ENCODE measurements around the gene CHD2. TPM values are rescaled to one million over a fixed set of nuclear protein-coding genes. Genes with fewer than 3 reads are reported as not detected.

CHD2 gene
- polyA plus RNA-seq, 1 experiment, result 62.6 TPM

DNA sequence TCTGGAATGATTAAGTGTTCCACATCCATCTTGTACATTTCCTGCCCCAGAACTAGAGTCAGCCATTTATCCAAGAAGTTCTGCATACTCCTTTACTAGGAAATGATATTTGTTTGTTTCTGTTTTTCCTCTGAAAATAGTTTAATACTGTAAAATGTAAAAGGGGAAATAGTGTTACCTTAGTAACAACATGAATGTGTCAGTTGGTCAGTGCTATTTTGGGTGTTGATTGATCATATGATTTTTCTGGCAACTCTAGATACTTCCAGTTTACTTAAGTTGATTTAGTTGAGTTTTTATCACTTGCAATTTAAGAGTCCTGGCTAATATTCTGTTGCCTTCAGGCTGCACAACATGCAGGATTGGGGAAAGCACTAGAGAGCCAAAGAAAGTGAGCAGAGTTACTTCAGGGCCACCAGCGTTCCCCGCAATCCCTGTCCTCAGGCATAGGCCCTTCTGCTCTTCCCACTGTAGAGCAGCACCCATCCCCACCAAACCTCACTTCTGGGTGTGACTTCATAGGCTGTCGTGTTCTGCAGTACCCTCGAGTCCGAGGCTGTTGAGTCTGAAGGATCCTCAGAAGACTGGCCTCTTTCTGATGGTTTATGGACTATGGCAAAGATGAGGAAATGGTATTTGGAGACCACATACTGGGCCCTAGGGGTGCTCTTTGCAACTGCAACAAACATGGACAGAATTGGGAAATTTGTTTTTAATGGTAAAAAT is 69.0 kb downstream of the CHD2 start:
- Histone ChIP-seq H3K9me3 (ENCODE audit: control insufficient read depth, insufficient read depth, low read length) (no peaks in the 10 kb centered on the region), H3K27ac (ENCODE audit: low read depth, low read length) (no peak overlapping the region), H3K4me3 (ENCODE audit: low read depth, low read length) (no peak overlapping the region), H3K27me3 (ENCODE audit: control insufficient read depth, insufficient read depth, low read length) (no peaks in the 10 kb centered on the region)
- TF ChIP-seq, protein P1, sequence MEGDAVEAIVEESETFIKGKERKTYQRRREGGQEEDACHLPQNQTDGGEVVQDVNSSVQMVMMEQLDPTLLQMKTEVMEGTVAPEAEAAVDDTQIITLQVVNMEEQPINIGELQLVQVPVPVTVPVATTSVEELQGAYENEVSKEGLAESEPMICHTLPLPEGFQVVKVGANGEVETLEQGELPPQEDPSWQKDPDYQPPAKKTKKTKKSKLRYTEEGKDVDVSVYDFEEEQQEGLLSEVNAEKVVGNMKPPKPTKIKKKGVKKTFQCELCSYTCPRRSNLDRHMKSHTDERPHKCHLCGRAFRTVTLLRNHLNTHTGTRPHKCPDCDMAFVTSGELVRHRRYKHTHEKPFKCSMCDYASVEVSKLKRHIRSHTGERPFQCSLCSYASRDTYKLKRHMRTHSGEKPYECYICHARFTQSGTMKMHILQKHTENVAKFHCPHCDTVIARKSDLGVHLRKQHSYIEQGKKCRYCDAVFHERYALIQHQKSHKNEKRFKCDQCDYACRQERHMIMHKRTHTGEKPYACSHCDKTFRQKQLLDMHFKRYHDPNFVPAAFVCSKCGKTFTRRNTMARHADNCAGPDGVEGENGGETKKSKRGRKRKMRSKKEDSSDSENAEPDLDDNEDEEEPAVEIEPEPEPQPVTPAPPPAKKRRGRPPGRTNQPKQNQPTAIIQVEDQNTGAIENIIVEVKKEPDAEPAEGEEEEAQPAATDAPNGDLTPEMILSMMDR (IDR thresholded peaks at IDR 0.05; ENCODE audit: low read depth, low read length), result no peak; the same call in 1 of the 2 replicates
- ChIA-PET POLR2A (no interaction called here), CTCF (interaction anchor here (0.5 to 2.9 kb wide), 6 partner anchors 8 to 172 kb away, joined by 3 to 10 read pairs (median 5); no protein-coding TSS in a partner anchor)
- DNase-seq (ENCODE audit: low read depth, low spot score), result no peak

DNA sequence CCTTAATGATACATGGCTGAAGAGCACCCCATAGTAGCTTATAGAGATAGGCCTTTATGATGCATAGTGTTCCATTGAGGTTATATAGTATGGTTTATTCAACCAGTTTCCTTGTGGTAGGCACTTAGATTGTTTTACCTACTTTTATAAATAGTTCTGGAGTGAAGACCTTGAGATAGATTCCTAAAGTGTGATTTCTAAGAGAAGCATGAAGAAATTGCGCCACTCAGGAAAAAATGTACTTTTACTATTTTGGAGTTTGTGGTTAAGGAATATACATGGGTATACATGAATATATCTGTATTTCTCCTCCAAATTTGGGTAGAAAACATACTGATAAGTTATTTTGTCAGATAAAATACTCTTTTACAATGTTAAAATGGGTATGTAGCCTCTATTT is 70.5 kb downstream of the CHD2 start:
- no peak overlapping the region for H3K4me3 ChIP-seq (ENCODE audit: low read depth, low read length)
- H3K27me3 ChIP-seq (ENCODE audit: control insufficient read depth, insufficient read depth, low read length), result no peaks in the 10 kb centered on the region
- POLR2A ChIA-PET, result no interaction called here
- no peaks in the 10 kb centered on the region for H3K9me3 ChIP-seq (ENCODE audit: control insufficient read depth, insufficient read depth, low read length)
- TF ChIP-seq, protein P1 (IDR thresholded peaks at IDR 0.05; ENCODE audit: low read depth, low read length), result no peak
- DNase-seq (ENCODE audit: low read depth, low spot score), result no peak
- H3K27ac ChIP-seq (ENCODE audit: low read depth, low read length), result no peak overlapping the region
- CTCF ChIA-PET, result interaction anchor here (1.0 to 2.9 kb wide), 4 partner anchors 8 to 174 kb away, joined by 3 to 10 read pairs (median 6); no protein-coding TSS in a partner anchor

DNA sequence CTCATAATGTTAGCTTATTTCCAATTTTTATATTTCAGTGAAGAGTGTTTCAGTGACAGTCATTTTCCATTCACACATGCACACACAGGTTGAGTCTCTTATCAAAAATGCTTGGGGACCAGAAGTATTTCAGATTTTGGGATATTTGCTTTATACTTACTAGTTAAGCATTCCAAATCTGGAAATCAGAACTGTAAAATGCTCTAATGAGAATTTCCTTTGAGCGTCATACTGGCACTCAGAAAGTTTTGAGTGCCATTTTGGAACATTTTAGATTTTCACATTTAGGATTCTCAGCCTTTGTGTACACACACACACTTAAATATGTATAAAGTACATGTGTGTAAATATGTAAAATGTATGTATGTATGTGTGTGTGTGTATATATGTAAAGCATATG is 71.0 kb downstream of the CHD2 start:
- no peak overlapping the region for H3K27ac ChIP-seq (ENCODE audit: low read depth, low read length)
- H3K9me3 ChIP-seq (ENCODE audit: control insufficient read depth, insufficient read depth, low read length), result no peaks in the 10 kb centered on the region
- no peak for DNase-seq (ENCODE audit: low read depth, low spot score)
- TF ChIP-seq, protein P1 (IDR thresholded peaks at IDR 0.05; ENCODE audit: low read depth, low read length), result no peak
- H3K4me3 ChIP-seq (ENCODE audit: low read depth, low read length), result no peak overlapping the region
- ChIA-PET POLR2A (no interaction called here), CTCF (interaction anchor here (1.0 to 2.9 kb wide), 3 partner anchors 8 to 174 kb away, joined by 3 to 10 read pairs (median 10); no protein-coding TSS in a partner anchor)
- no peaks in the 10 kb centered on the region for H3K27me3 ChIP-seq (ENCODE audit: control insufficient read depth, insufficient read depth, low read length)

DNA sequence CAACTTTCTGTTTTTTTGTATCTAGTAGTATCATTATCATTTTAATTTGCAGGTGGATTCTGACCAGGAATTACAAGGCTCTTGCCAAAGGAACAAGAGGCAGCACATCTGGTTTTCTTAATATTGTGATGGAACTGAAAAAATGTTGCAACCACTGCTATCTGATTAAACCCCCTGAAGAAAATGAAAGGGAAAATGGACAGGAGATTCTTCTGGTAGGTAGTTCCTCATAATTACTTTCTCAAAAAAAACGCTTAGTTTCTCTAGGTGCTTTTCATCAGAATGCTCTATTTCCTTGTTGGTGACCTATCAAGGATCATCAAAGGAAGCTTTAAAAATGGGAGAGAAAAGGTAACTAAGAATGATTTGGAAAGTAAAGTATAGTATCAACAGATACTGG is 71.6 kb downstream of the CHD2 start:
- no peaks in the 10 kb centered on the region for H3K27me3 ChIP-seq (ENCODE audit: control insufficient read depth, insufficient read depth, low read length)
- no peaks in the 10 kb centered on the region for H3K9me3 ChIP-seq (ENCODE audit: control insufficient read depth, insufficient read depth, low read length)
- CTCF ChIA-PET, result interaction anchor here (2.9 kb wide), 1 partner anchor 175 kb away, joined by 10 read pairs; no protein-coding TSS in a partner anchor
- H3K4me3 ChIP-seq (ENCODE audit: low read depth, low read length), result no peak overlapping the region
- H3K27ac ChIP-seq (ENCODE audit: low read depth, low read length), result no peak overlapping the region
- DNase-seq (ENCODE audit: low read depth, low spot score), result no peak
- TF ChIP-seq, protein P1 (IDR thresholded peaks at IDR 0.05; ENCODE audit: low read depth, low read length), result no peak
- POLR2A ChIA-PET, result no interaction called here

DNA sequence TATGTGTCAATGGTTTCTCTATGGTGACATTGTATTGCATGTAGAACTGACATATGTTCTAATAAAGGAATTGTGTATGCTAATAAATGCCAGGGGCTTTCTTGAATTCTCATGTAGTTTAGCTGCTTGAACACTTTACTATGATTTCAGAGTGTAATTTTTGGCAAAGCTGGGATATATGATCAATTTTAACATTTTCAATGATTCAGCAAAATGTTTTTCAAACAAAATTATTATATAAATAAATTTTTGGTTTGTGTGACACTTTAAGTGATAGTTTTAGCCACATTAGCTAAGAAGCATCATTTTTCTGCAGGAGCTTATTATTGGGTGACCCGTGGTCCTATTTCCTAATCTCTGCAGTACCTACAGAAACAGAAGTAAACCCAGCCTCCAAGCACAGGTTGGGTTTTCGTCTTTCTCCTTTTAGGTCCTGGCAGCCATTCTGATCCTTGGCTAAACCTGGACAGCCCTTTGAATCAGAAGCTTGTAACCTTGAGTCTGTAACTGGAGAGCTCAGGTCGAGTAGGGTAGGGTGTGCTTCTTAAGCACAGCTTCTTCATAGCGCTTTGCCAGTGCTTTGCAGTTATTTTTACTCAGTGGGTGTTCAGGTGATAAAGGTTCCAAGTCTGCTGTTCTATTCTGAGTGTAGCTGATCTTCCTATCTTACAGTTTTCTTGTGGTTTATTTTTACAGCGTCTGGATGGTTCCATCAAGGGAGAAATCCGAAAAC is 74.2 kb downstream of the CHD2 start:
- CTCF ChIA-PET, result interaction anchor here (3.5 kb wide), 1 partner anchor 177 kb away, joined by 10 read pairs; no protein-coding TSS in a partner anchor
- Histone ChIP-seq H3K27ac (ENCODE audit: low read depth, low read length) (no peak overlapping the region), H3K4me3 (ENCODE audit: low read depth, low read length) (no peak overlapping the region), H3K9me3 (ENCODE audit: control insufficient read depth, insufficient read depth, low read length) (no peaks in the 10 kb centered on the region), H3K27me3 (ENCODE audit: control insufficient read depth, insufficient read depth, low read length) (no peaks in the 10 kb centered on the region)
- POLR2A ChIA-PET, result no interaction called here
- TF ChIP-seq, protein P1 (IDR thresholded peaks at IDR 0.05; ENCODE audit: low read depth, low read length), result no peak
- no peak for DNase-seq (ENCODE audit: low read depth, low spot score)
